ENCODE results near the gene SUPT5H. TPM values are rescaled to one million over a fixed set of nuclear protein-coding genes. Genes with fewer than 3 reads are reported as not detected.

Gene SUPT5H
- total RNA-seq, 2 experiments from 2014 or later, result 144 to 150 TPM

DNA sequence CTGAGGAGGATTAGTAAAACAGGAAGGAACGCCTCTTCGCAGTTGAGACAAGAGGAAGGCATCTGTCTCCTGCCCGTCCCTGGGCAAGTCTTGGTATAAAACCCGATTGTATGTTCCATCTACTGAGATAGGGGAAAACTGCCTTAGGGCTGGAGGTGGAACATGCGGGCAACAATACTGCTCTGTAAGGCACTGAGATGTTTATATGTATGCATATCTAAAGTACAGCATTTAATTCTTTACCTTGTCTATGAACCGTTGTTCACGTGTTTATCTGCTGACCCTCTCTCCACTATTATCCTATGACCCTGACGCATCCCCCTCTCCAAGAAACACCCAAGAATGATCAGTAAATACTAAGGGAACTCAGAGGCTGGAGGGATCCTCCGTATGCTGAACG, 34.5 kb downstream of the SUPT5H start:
- H3K9me3 Mint-ChIP-seq, result no peaks in the 10 kb centered on the region
- peaks cover 17% of the 10 kb centered on the region for H3K36me3 Mint-ChIP-seq (ENCODE audit: low read depth)
- H3K27ac Mint-ChIP-seq, result peak overlapping the region; percentile 95
- peak overlapping the region; percentile 83 for H3K4me3 Mint-ChIP-seq
- DNase-seq, result no peak
- CTCF ChIA-PET, result interaction anchor here (1.0 kb wide), 2 partner anchors 44 to 82 kb away, joined by 3 to 4 read pairs; partner anchors contain the start of gene RPS16
- H3K27me3 Mint-ChIP-seq, result no peaks in the 10 kb centered on the region
- POLR2A ChIA-PET, result interaction anchor here (0.7 kb wide), 1 partner anchor 54 kb away, joined by 3 read pairs; no protein-coding TSS in a partner anchor
- peaks cover 37% of the 10 kb centered on the region for H3K4me1 Mint-ChIP-seq

DNA sequence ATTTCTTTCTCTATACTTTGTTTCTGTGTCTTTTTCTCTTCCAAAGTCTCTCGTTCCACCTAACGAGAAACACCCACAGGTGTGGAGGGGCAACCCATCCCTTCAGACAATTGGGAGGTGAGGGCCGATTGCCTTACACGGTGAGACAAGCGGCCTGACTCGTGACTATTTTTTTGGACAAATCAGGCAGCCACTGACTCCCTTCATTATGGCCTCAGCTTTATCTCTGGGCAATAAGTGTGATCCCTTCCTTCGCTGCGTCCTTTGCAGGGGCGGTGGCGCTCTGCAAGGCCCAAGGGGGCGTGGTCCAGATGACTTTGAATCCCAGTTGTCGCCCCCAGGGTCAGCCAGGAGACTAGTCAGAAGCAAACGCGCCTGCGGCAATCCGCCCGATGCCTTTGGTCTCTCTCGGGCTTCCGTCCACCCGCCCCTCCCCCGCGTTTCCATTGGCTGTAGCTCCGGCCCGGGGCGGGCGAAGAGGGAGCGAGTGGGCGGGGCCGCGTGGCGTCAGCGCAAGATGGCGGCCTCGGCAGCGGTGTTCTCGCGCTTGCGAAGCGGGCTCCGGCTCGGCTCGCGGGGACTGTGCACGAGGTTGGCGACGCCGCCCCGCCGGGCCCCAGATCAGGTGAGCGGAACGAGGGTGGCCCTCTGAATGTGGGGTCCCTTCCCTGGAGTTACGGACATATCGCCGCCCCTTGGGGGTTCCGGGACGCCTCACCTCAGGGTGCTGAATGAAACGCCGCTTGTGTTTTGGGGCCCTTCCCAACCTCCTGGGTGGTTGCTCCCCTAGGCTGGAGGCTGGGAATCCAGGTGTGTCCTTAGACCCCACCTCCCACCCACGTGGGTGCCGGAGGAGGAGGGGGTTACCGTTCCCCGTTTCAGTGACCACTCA, 35.2 kb downstream of the SUPT5H start, which contains the start of gene TIMM50:
Gene TIMM50, plus strand, starts transcription at position 502 of the 892 bp plus-strand sequence. Its CDS starts 16 bp downstream, at position 518.
- ChIA-PET POLR2A (interaction anchor here (0.7 kb wide), 1 partner anchor 53 kb away, joined by 3 read pairs; no protein-coding TSS in a partner anchor), CTCF (interaction anchor here (0.7 to 1.4 kb wide), 4 partner anchors 17 to 283 kb away, joined by 3 to 4 read pairs (median 4); partner anchors contain the start of gene RPS16)
- no peaks in the 10 kb centered on the region for H3K9me3 Mint-ChIP-seq
- H3K4me1 Mint-ChIP-seq, result peaks cover 37% of the 10 kb centered on the region
- peak within 1 kb of the TSS; percentile 95 for H3K27ac Mint-ChIP-seq
- peak; percentile 98 for DNase-seq
- H3K4me3 Mint-ChIP-seq, result peak within 1 kb of the TSS; percentile 83
- H3K27me3 Mint-ChIP-seq, result no peaks in the 10 kb centered on the region
- peaks cover 14% of the 10 kb centered on the region for H3K36me3 Mint-ChIP-seq (ENCODE audit: low read depth)

DNA sequence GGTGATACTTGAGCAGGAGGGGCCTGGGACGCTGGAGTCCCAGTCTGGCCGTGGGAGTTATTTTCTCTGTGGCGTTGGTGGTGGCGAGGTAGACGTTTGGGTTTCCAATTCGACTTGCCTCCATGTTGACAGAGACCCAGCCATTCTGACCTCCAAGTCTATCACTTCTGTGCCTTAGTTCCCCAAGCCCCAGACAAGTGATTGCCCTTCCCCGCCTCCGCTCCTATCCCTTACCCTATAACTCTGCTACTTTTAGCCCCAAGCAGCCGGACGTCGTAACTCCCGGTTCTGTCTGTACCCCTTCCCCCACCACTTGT, 35.8 kb downstream of the SUPT5H start:
- Mint-ChIP-seq H3K36me3 (ENCODE audit: low read depth) (peaks cover 17% of the 10 kb centered on the region), H3K27ac (peak overlapping the region; percentile 95), H3K4me3 (peak overlapping the region; percentile 83), H3K27me3 (no peaks in the 10 kb centered on the region), H3K4me1 (peaks cover 37% of the 10 kb centered on the region), H3K9me3 (no peaks in the 10 kb centered on the region)
- DNase-seq, result no peak
- ChIA-PET CTCF (interaction anchor here (1.0 to 1.4 kb wide), 3 partner anchors 17 to 83 kb away, joined by 3 to 4 read pairs (median 4); partner anchors contain the start of gene RPS16), POLR2A (no interaction called here)

DNA sequence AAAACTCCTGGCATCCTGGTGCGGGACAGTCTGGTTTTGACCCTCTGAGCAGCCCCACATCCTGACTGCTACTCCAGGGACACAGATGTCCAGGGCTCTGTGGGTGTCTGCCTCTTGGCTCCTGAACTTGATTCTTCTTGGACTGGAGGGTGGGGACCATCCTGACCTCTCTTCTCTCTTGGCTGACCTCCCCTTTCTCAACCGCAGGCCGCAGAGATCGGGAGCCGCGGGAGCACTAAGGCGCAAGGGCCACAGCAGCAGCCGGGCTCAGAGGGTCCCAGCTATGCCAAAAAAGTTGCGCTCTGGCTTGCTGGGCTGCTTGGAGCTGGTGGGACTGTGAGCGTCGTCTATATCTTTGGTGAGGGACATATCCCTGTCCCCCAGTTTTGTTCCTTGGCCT, 36.3 kb downstream of the SUPT5H start:
- H3K36me3 Mint-ChIP-seq (ENCODE audit: low read depth), result peaks cover 13% of the 10 kb centered on the region
- ChIA-PET CTCF (interaction anchor here (0.6 to 1.4 kb wide), 2 partner anchors 18 to 1073 kb away, joined by 3 to 4 read pairs; no protein-coding TSS in a partner anchor), POLR2A (no interaction called here)
- peaks cover 37% of the 10 kb centered on the region for H3K4me1 Mint-ChIP-seq
- peak overlapping the region; percentile 95 for H3K27ac Mint-ChIP-seq
- H3K9me3 Mint-ChIP-seq, result no peaks in the 10 kb centered on the region
- H3K4me3 Mint-ChIP-seq, result peak overlapping the region; percentile 83
- H3K27me3 Mint-ChIP-seq, result no peaks in the 10 kb centered on the region
- DNase-seq, result no peak

DNA sequence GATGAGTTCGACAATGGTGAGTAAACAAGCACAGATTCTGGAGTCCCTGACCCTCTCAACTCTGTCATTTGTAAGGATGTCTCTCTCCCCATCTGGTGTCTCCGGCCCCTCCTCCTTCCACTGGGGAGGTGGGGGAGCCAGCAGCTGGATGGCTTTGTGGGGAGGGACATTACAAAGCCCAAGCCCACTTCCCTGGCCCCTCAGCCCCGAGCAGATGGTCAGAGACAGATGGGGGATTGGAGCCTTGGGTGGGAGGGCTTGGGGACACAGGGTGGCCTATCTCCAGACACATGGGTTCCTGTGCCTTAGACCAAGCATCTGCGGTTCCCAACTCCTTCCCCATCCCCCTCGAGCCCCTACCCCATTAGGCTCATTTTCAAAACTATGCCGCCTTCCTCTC, 37.8 kb downstream of the SUPT5H start:
- no peaks in the 10 kb centered on the region for H3K9me3 Mint-ChIP-seq
- no peaks in the 10 kb centered on the region for H3K27me3 Mint-ChIP-seq
- no peak overlapping the region for H3K4me3 Mint-ChIP-seq
- ChIA-PET CTCF (no interaction called here), POLR2A (no interaction called here)
- no peak for DNase-seq
- no peak overlapping the region for H3K27ac Mint-ChIP-seq
- peaks cover 37% of the 10 kb centered on the region for H3K4me1 Mint-ChIP-seq
- H3K36me3 Mint-ChIP-seq (ENCODE audit: low read depth), result peaks cover 15% of the 10 kb centered on the region

DNA sequence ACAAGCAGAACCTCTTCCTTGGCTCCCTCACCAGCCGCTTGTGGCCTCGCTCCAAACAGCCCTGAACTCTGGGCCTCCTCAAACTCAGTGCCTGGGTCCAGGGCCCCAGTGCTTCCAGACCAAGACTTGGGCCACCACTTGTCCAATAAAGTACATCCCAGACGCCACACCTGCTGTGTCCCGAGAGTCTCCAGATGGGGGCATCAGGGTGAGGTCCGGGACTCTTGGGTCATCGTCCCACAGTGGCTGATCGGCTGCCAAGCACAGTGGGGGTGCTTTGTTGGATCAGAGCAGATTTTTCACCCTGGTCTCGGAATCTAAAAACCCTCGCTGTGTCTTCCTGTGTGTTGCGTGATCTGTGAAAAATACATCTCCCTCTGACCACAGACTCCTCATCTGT, 44.4 kb downstream of the SUPT5H start:
- H3K27me3 Mint-ChIP-seq, result no peaks in the 10 kb centered on the region
- H3K36me3 Mint-ChIP-seq (ENCODE audit: low read depth), result peaks cover 20% of the 10 kb centered on the region
- no peaks in the 10 kb centered on the region for H3K9me3 Mint-ChIP-seq
- DNase-seq, result no peak
- no peak overlapping the region for H3K4me3 Mint-ChIP-seq
- no peaks in the 10 kb centered on the region for H3K4me1 Mint-ChIP-seq
- ChIA-PET POLR2A (no interaction called here), CTCF (interaction anchor here (1.0 to 1.7 kb wide), 2 partner anchors 14 to 15 kb away, joined by 4 to 5 read pairs; no protein-coding TSS in a partner anchor)
- H3K27ac Mint-ChIP-seq, result no peak overlapping the region

DNA sequence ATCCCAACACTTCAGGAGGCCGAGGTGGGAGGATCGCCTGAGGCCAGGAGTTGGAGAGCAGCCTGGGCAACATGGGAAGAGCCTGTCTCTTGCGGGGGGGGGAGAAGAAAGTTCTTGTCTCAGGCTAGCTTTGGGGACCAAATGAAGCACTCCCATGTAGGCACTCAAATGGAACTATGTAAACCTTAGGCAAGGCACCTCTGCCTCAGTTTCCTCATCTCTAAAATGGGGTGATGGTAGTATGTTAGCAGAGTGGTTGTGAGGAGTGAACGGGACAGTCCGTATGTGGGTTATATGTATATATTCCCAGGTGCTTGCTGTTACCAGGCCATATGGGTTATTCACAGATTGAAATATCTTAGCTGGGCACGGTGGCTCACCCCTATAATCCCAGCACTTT, 46.8 kb downstream of the SUPT5H start:
- H3K27ac Mint-ChIP-seq, result no peak overlapping the region
- POLR2A ChIA-PET, result interaction anchor here (0.6 kb wide), 1 partner anchor 143 kb away, joined by 5 read pairs; no protein-coding TSS in a partner anchor
- no peak overlapping the region for H3K4me3 Mint-ChIP-seq
- H3K36me3 Mint-ChIP-seq (ENCODE audit: low read depth), result peaks cover 12% of the 10 kb centered on the region
- H3K9me3 Mint-ChIP-seq, result no peaks in the 10 kb centered on the region
- H3K4me1 Mint-ChIP-seq, result no peaks in the 10 kb centered on the region
- H3K27me3 Mint-ChIP-seq, result peaks cover 13% of the 10 kb centered on the region
- no peak for DNase-seq
- CTCF ChIA-PET, result interaction anchor here (1.0 to 1.2 kb wide), 2 partner anchors 10 to 11 kb away, joined by 3 read pairs; no protein-coding TSS in a partner anchor

DNA sequence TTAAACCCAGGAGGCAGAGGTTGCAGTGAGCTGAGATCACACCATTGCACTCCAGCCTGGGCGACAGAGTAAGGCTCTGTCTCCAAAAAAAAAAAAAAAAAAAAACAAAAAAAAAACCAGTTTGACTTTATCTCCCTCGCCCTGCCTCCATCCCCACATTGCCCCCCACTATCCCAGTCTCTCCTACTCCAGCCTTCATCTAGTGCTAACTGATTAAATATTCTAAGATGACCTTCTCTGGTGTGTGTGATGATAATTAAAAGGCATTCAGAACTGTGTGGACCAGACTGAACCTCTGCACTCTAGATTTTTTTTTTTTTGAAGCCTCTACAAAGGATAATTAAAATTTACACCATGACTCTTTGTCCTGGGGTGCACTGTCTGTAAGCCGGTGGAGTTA, 47.4 kb downstream of the SUPT5H start:
- Mint-ChIP-seq H3K4me3 (no peak overlapping the region), H3K27me3 (peaks cover 16% of the 10 kb centered on the region), H3K36me3 (ENCODE audit: low read depth) (peaks cover 11% of the 10 kb centered on the region), H3K27ac (no peak overlapping the region), H3K4me1 (no peaks in the 10 kb centered on the region), H3K9me3 (no peaks in the 10 kb centered on the region)
- POLR2A ChIA-PET, result no interaction called here
- no peak for DNase-seq
- CTCF ChIA-PET, result interaction anchor here (1.2 kb wide), 1 partner anchor 10 kb away, joined by 3 read pairs; no protein-coding TSS in a partner anchor

DNA sequence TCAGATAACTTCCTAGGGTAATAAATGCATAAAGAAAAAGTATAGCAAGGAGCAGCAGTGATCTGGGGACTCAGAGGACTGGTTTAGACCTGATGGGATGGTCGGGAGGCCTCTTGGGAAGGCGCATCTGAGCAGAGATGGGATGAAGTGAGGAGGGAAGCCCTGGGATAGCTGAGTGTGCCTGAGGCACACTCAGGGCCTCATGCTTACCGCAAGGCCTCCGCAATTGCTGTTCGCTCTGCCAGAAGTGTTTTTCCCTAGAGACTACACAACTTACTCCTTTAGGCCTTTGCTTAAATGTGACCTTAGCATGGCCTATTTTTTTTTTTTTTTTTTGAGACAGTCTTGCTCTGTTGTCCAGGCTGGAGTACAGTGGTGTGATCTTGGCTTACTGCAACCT, 49.3 kb downstream of the SUPT5H start:
- no peak overlapping the region for H3K4me3 Mint-ChIP-seq
- no peak overlapping the region for H3K27ac Mint-ChIP-seq
- ChIA-PET CTCF (no interaction called here), POLR2A (no interaction called here)
- no peaks in the 10 kb centered on the region for H3K9me3 Mint-ChIP-seq
- H3K4me1 Mint-ChIP-seq, result peaks cover 11% of the 10 kb centered on the region
- H3K36me3 Mint-ChIP-seq (ENCODE audit: low read depth), result no peaks in the 10 kb centered on the region
- peaks cover 30% of the 10 kb centered on the region for H3K27me3 Mint-ChIP-seq
- no peak for DNase-seq

DNA sequence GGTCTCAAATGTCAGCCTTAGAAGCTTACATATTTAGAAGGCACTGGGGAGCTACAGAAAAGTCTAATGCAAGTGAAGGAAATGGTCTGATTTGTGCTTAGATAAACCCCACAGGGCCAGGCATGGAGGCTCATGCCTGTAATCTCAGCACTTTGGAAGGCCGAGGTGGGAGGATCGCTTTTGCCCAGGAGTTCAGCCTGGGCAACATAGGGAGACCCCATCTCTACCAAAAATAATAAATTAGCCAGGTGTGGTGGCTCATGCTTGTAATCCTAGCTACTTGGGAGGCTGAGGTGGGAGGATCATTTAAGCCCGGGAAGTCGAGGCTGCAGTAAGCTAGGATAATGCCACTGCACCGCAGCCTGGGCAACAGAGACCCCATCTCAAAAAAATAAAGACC, 50.7 kb downstream of the SUPT5H start:
- Mint-ChIP-seq H3K27me3 (peaks cover 41% of the 10 kb centered on the region), H3K9me3 (no peaks in the 10 kb centered on the region), H3K4me3 (no peak overlapping the region), H3K4me1 (peaks cover 15% of the 10 kb centered on the region), H3K27ac (no peak overlapping the region), H3K36me3 (ENCODE audit: low read depth) (no peaks in the 10 kb centered on the region)
- no peak for DNase-seq
- POLR2A ChIA-PET, result no interaction called here
- CTCF ChIA-PET, result interaction anchor here (0.6 to 1.0 kb wide), 5 partner anchors 9 to 350 kb away, joined by 3 to 4 read pairs (median 3); no protein-coding TSS in a partner anchor

DNA sequence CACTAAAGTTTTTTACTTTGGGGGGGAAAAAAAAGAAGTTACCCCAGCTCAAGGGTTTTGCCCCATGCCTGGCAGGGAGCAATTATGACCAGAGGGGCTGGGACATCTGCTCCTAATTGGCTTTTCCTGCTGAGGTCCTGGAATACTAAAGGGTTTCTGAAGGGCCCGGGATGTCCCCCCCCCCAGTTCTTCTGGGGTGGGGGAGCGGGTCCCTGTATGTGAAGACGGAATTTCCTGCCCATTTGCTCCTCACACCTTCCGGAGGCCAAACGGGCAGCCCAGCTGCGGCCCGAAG, 52.3 kb downstream of the SUPT5H start:
- no peak for DNase-seq
- CTCF ChIA-PET, result interaction anchor here (0.9 kb wide), 2 partner anchors 9 to 16 kb away, joined by 3 read pairs; no protein-coding TSS in a partner anchor
- Mint-ChIP-seq H3K27ac (no peak overlapping the region), H3K4me1 (peaks cover 15% of the 10 kb centered on the region), H3K36me3 (ENCODE audit: low read depth) (no peaks in the 10 kb centered on the region), H3K27me3 (peaks cover 47% of the 10 kb centered on the region), H3K9me3 (no peaks in the 10 kb centered on the region), H3K4me3 (no peak overlapping the region)
- POLR2A ChIA-PET, result no interaction called here

DNA sequence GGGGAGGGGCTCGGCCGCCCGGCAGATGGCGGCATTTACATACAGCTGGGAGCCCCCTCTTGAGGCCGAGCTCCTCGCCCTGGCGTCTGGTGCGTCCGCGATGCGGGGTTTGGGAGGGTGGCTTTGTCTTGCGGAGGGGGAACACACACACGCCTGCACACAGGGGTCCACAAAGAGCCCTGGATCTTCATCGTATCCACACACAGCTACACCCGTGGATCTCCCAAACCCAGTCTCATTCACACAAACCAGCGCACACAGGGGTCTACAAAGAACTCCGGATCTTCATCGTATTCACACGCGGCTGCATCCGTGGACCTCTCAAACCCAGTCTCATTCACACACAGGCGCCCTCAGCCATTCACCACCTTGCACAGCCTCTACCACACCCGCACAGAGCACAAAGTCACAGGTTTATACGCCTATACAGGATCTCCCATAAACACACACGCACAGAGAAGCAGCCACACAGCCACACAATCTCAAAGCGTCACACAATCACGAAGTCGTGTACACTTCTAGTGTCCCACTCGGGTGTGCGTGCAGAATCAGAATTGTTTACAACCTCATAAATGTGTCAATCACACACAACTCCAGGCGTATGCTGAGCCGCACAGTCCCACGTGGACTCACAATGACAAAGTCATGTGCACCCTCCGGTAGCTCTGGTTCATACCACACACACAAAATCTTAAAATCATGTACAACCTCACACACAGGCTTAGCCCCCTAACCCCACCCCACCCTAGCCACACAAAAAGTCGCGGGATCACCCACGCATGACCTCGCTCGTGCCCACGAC, 52.8 kb downstream of the SUPT5H start:
- H3K4me1 Mint-ChIP-seq, result peaks cover 19% of the 10 kb centered on the region
- DNase-seq, result no peak
- no peaks in the 10 kb centered on the region for H3K9me3 Mint-ChIP-seq
- ChIA-PET CTCF (interaction anchor here (0.9 kb wide), 2 partner anchors 8 to 16 kb away, joined by 3 read pairs; no protein-coding TSS in a partner anchor), POLR2A (interaction anchor here (0.8 kb wide), 1 partner anchor 10 kb away, joined by 3 read pairs; no protein-coding TSS in a partner anchor)
- H3K4me3 Mint-ChIP-seq, result peak overlapping the region; percentile 2
- no peaks in the 10 kb centered on the region for H3K36me3 Mint-ChIP-seq (ENCODE audit: low read depth)
- H3K27ac Mint-ChIP-seq, result no peak overlapping the region
- peaks cover 49% of the 10 kb centered on the region for H3K27me3 Mint-ChIP-seq

Measured in activated CD4-positive, alpha-beta T cell treated with anti-CD3 and anti-CD28 coated beads, Interleukin-2, amount 10 ng/mL, durations not matched to agents 7 days and 5 days (primary cell).